Measurements from ENCODE around the gene RTP5.

GRCh38 chr2:241879326-241879725, 9.8 kb downstream of the RTP5 start:
- no peak for TF ChIP-seq POLR2AphosphoS5 (IDR thresholded peaks at IDR 0.05; ENCODE audit: low read depth, low read length)
- TF ChIP-seq, protein P1, sequence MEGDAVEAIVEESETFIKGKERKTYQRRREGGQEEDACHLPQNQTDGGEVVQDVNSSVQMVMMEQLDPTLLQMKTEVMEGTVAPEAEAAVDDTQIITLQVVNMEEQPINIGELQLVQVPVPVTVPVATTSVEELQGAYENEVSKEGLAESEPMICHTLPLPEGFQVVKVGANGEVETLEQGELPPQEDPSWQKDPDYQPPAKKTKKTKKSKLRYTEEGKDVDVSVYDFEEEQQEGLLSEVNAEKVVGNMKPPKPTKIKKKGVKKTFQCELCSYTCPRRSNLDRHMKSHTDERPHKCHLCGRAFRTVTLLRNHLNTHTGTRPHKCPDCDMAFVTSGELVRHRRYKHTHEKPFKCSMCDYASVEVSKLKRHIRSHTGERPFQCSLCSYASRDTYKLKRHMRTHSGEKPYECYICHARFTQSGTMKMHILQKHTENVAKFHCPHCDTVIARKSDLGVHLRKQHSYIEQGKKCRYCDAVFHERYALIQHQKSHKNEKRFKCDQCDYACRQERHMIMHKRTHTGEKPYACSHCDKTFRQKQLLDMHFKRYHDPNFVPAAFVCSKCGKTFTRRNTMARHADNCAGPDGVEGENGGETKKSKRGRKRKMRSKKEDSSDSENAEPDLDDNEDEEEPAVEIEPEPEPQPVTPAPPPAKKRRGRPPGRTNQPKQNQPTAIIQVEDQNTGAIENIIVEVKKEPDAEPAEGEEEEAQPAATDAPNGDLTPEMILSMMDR (IDR thresholded peaks at IDR 0.05) = no peak
- TF ChIP-seq EP300 (IDR thresholded peaks at IDR 0.05; ENCODE audit: borderline replicate concordance in 1 of 2, low read depth in 1 of 2, low read length in 1 of 2) = no peak
- TF ChIP-seq MAX (IDR thresholded peaks at IDR 0.05; ENCODE audit: low read depth) = no peak
- no peak for TF ChIP-seq FOXM1 (IDR thresholded peaks at IDR 0.05; ENCODE audit: low read depth)
- no peak for TF ChIP-seq MEF2A (IDR thresholded peaks at IDR 0.05; ENCODE audit: borderline replicate concordance, low read depth)
- no peak for TF ChIP-seq EZH2phosphoT487 (IDR thresholded peaks at IDR 0.05; ENCODE audit: borderline replicate concordance, low read depth)
- TF ChIP-seq, protein P2, sequence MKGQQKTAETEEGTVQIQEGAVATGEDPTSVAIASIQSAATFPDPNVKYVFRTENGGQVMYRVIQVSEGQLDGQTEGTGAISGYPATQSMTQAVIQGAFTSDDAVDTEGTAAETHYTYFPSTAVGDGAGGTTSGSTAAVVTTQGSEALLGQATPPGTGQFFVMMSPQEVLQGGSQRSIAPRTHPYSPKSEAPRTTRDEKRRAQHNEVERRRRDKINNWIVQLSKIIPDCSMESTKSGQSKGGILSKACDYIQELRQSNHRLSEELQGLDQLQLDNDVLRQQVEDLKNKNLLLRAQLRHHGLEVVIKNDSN (IDR thresholded peaks at IDR 0.05; ENCODE audit: borderline replicate concordance, low read depth) = no peak
- TF ChIP-seq SIN3A (IDR thresholded peaks at IDR 0.05; ENCODE audit: borderline replicate concordance, low read depth, low read length) = no peak
